ENCODE results near the gene SMIM38. TPM values are rescaled to one million over a fixed set of nuclear protein-coding genes. Genes with fewer than 3 reads are reported as not detected.

Gene SMIM38
- total and polyA plus RNA-seq, 2 of the 4 experiments (the other 2 are of a cell fraction): under 0.01 to 0.05 TPM

DNA sequence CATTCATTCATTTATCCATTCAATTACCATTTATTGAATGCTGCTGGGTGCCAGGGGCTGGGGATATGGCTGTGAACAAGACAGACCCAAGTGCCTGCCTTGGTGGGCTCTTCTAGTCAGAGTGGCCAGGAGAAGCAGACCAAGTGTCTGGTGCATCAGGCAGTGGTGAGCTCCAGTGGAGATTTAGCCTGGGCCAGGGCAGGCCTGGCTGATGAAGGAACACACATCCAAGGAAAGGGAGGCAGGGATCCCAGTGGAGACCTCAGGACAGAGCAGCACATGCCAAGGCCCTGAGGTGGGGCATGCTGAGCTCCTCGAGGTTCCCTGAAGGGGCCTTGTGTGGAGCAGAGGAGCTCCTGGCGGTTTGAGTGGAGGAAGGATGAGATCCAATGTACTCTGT is 46.6 kb upstream of the SMIM38 start:
- Histone ChIP-seq H2BK15ac (ENCODE audit: low read depth, low read length) (no peak overlapping the region), H3K9ac (ENCODE audit: low read depth, low read length) (no peak overlapping the region), H3K79me1 (ENCODE audit: low read depth in 1 of 2, low read length in 2 of 2) (no peaks in the 10 kb centered on the region), H2BK120ac (ENCODE audit: low read depth, low read length) (no peak overlapping the region), H3K56ac (ENCODE audit: extremely low read depth, insufficient read depth, low read length) (no peak overlapping the region), H4K5ac (ENCODE audit: low read depth, low read length) (no peak overlapping the region), H4K20me1 (ENCODE audit: insufficient read depth, low read length) (no peaks in the 10 kb centered on the region; the same call in 1 of the 2 replicates), H2AFZ (replicated peaks; ENCODE audit: low read length, poor library complexity) (no peak overlapping the region), H2AK5ac (ENCODE audit: low read depth, low read length) (no peak overlapping the region), H3K23ac (ENCODE audit: low read depth, low read length) (no peak overlapping the region), H3K4me3 (ENCODE audit: insufficient read depth, low read depth, low read length) (no peak overlapping the region), H3K4ac (ENCODE audit: low read depth, low read length) (no peak overlapping the region), H3K36me3 (ENCODE audit: control insufficient read depth, insufficient read depth, low read length) (no peaks in the 10 kb centered on the region), H3K9me1 (ENCODE audit: insufficient read depth, low read length) (no peaks in the 10 kb centered on the region), H3K4me2 (ENCODE audit: low read depth, low read length) (no peak overlapping the region), H2AK9ac (replicated peaks; ENCODE audit: low read depth, low read length, poor library complexity) (no peak overlapping the region), H3K27ac (ENCODE audit: insufficient read depth, low read length) (no peak overlapping the region), H3K4me1 (ENCODE audit: control insufficient read depth, insufficient read depth, low read length) (no peaks in the 10 kb centered on the region), H3K18ac (ENCODE audit: low read depth, low read length) (no peak overlapping the region), H2BK5ac (ENCODE audit: low read depth, low read length, poor library complexity, severe bottlenecking) (no peak overlapping the region), H2BK20ac (ENCODE audit: low read depth, low read length) (no peak overlapping the region), H3K9me3 (ENCODE audit: control insufficient read depth, insufficient read depth, low read length) (peaks cover 5% of the 10 kb centered on the region; the same call in 1 of the 2 replicates), H3K27me3 (ENCODE audit: control insufficient read depth, insufficient read depth, low read length) (peaks cover 11% of the 10 kb centered on the region; the same call in 1 of the 2 replicates), H4K8ac (ENCODE audit: low read depth in 2 of 2, low read length in 2 of 2) (no peak overlapping the region), H4K91ac (ENCODE audit: insufficient read depth, low read depth, low read length) (no peak overlapping the region), H3K14ac (replicated peaks; ENCODE audit: low read depth, low read length) (no peak overlapping the region)
- no TSS peak for BruUV-seq (replicated peaks)
- TF ChIP-seq CHD1 (IDR thresholded peaks at IDR 0.05; ENCODE audit: low read depth, low read length) (no peak), CEBPB (IDR thresholded peaks at IDR 0.05; ENCODE audit: low read depth, low read length) (no peak), MXI1 (IDR thresholded peaks at IDR 0.05; ENCODE audit: borderline replicate concordance, low read depth, low read length) (no peak)
- TF ChIP-seq, protein P1, sequence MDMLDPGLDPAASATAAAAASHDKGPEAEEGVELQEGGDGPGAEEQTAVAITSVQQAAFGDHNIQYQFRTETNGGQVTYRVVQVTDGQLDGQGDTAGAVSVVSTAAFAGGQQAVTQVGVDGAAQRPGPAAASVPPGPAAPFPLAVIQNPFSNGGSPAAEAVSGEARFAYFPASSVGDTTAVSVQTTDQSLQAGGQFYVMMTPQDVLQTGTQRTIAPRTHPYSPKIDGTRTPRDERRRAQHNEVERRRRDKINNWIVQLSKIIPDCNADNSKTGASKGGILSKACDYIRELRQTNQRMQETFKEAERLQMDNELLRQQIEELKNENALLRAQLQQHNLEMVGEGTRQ (IDR thresholded peaks at IDR 0.05; ENCODE audit: low read depth, low read length): no peak
- in situ Hi-C loops (cut with MboI; ENCODE audit: low sequenced_read_pairs): loop anchor here (5.0 to 25.0 kb wide), 2 partner anchors 563 to 1078 kb away; no protein-coding TSS in a partner anchor
- DNase-seq: no peak
- ChIA-PET POLR2A (ENCODE audit: unreplicated experiment) (no interaction called here), CTCF (interaction anchor here (0.6 kb wide), 1 partner anchor 561 kb away, joined by 3 read pairs; no protein-coding TSS in a partner anchor)
- dilution Hi-C loops (cut with HindIII; ENCODE audit: low sequenced_read_pairs, unreplicated experiment): no loop called here
- no peak for ATAC-seq (ENCODE audit: low read depth)
- WGBS, 2 experiments (ENCODE audit: extremely low coverage in 2 of 2, insufficient read length in 1 of 2): 63% methylated on average over 2 of the region's 2 CpGs; no CpG with 5 or more reads in 1 of the 2 experiments
- intact Hi-C loops (cut with micrococcal nuclease): no loop called here

All from IMR-90 (cell line).